BLaER1 treated with 17β-estradiol and CSF1 and Interleukin-3, amounts not matched to agents 10 nM and 100 nM (cell line): ENCODE results near the gene COL23A1.
"Not testable (repeated sequence)": the region's sequence is repeated elsewhere in the genome, so short reads cannot be mapped to it uniquely, and the experiment has no call there.

Experiments used
- H3K27ac ChIP-seq, 11 experiments: shearing (Covaris generic); formaldehyde crosslinking; 2 replicates each; pipeline ENCODE4 v1.8.1; 2022
- H3K27me3 ChIP-seq, 11 experiments: shearing (Covaris generic); formaldehyde crosslinking; 2 replicates each; pipeline ENCODE4 v1.8.1; 2022
- H3K36me3 ChIP-seq, 11 experiments: shearing (Covaris generic); formaldehyde crosslinking; 2 replicates each; pipeline ENCODE4 v1.8.1; 2022
- H3K4me1 ChIP-seq, 10 experiments: shearing (Covaris generic); formaldehyde crosslinking; 2 replicates each; pipeline ENCODE4 v1.8.1; 2022
- H3K4me2 ChIP-seq, 11 experiments: shearing (Covaris generic); formaldehyde crosslinking; 2 replicates each; pipeline ENCODE4 v1.8.1; 2022
- H3K4me3 ChIP-seq, 10 experiments: shearing (Covaris generic); formaldehyde crosslinking; 2 replicates each; pipeline ENCODE4 v1.8.1; 2022
- H3K9ac ChIP-seq, 11 experiments: shearing (Covaris generic); formaldehyde crosslinking; 2 replicates each; pipeline ENCODE4 v1.8.1; 2022
- H3K9me3 ChIP-seq, 11 experiments: shearing (Covaris generic); formaldehyde crosslinking; replicated peaks in 1 of 11; 2 replicates each; pipeline ENCODE4 v1.8.1; 2022
- H4K20me1 ChIP-seq, 11 experiments: shearing (Covaris generic); formaldehyde crosslinking; 2 replicates each; pipeline ENCODE4 v1.8.1; 2022
- Cebpa-rat ChIP-seq, 11 experiments: shearing (Covaris generic); IDR thresholded peaks; 2 replicates each; pipeline ENCODE4 v1.8.1; 2022

Gene COL23A1

DNA sequence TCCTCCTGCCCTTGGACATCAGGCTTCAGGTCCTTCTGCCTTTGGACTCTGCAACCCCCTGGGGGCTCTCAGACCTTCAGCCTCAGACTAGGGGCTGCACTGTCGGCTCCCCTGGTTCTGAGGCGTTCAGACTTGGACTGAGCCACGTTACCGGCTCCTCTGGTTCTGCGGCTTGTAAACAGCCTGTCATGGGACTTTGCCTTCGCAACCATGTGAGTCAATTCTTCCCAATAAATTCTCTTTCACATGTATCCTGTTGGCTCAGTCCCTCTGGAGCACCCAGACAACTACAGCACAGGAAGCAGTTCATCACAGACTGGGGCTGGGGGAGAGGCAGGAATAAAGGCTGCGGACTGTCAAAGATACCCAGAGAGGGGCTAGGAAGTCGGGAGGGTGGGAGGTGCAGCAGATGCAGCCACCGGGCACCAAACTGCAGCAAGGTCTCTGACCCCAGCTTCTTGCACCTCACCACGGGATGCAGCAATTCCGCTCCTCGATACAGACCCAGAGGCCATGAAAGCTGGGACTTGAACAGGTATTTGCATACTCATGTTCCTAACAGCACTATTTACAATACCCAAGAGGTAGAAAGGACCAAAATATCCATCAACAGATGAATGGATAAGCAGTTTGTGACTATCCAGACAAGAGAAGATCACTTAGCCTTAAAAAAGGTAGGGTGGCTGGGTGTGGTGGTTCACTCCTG is 100.8 kb downstream of the COL23A1 start:
- Histone ChIP-seq H3K9me3 (peaks cover 12 to 25% (median 16%) of the 10 kb centered on the region in 11 experiments; a peak in 21 of 22 replicates), H3K36me3 (0 out of 22 replicates have a peak, but pooled peaks cover 0 to 5% (median 0%) of the 10 kb centered on the region in 11 experiments), H4K20me1 (no peaks in the 10 kb centered on the region), H3K9ac (0 out of 22 replicates have a peak overlapping the region, but pooled peaks of 1 of the 11 experiments have one; percentile 5), H3K4me3 (no peak overlapping the region), H3K27ac (peak overlapping the region in 2 of 11 experiments; percentile 10 to 17; a peak in 1 of 22 replicates), H3K27me3 (no peaks in the 10 kb centered on the region), H3K4me1 (peaks cover 25 to 59% (median 43%) of the 10 kb centered on the region in 10 experiments), H3K4me2 (peak overlapping the region in 3 of 11 experiments; percentile 13 to 67 (median 40); a peak in 2 of 22 replicates)
- TF ChIP-seq Cebpa-rat (IDR thresholded peaks at IDR 0.05) = no peak

GRCh38 chr5:178488696-178489095 is 101.5 kb downstream of the COL23A1 start:
- peak overlapping the region in 3 of 11 experiments; percentile 10 to 17 (median 12); a peak in 1 of 22 replicates for H3K27ac ChIP-seq
- peaks cover 12 to 25% (median 16%) of the 10 kb centered on the region in 11 experiments; a peak in 21 of 22 replicates for H3K9me3 ChIP-seq
- peak overlapping the region in 3 of 11 experiments; percentile 13 to 67 (median 40); a peak in 5 of 22 replicates for H3K4me2 ChIP-seq
- H3K4me3 ChIP-seq = no peak overlapping the region
- H3K36me3 ChIP-seq = 0 out of 22 replicates have a peak, but pooled peaks cover 0 to 5% (median 0%) of the 10 kb centered on the region in 11 experiments
- H3K4me1 ChIP-seq = peaks cover 33 to 66% (median 50%) of the 10 kb centered on the region in 10 experiments
- H4K20me1 ChIP-seq = no peaks in the 10 kb centered on the region
- H3K27me3 ChIP-seq = no peaks in the 10 kb centered on the region
- 0 out of 22 replicates have a peak overlapping the region, but pooled peaks of 1 of the 11 experiments have one; percentile 5 for H3K9ac ChIP-seq
- TF ChIP-seq Cebpa-rat (IDR thresholded peaks at IDR 0.05) = no peak

GRCh38 chr5:178487911-178488600 is 102.1 kb downstream of the COL23A1 start:
- Histone ChIP-seq H3K27ac (peak overlapping the region in 6 of 11 experiments; percentile 1 to 85 (median 40); a peak in 7 of 22 replicates), H4K20me1 (no peaks in the 10 kb centered on the region), H3K9ac (no peak overlapping the region; a peak in 1 of 22 replicates), H3K4me2 (peak overlapping the region in 9 of 11 experiments; percentile 38 to 86 (median 76); a peak in 17 of 22 replicates), H3K4me1 (peaks cover 37 to 73% (median 56%) of the 10 kb centered on the region in 10 experiments), H3K9me3 (peaks cover 12 to 25% (median 16%) of the 10 kb centered on the region in 11 experiments; a peak in 21 of 22 replicates), H3K36me3 (0 out of 22 replicates have a peak, but pooled peaks cover 0 to 5% (median 0%) of the 10 kb centered on the region in 11 experiments), H3K27me3 (no peaks in the 10 kb centered on the region), H3K4me3 (no peak overlapping the region)
- TF ChIP-seq Cebpa-rat (IDR thresholded peaks at IDR 0.05) = no peak

DNA sequence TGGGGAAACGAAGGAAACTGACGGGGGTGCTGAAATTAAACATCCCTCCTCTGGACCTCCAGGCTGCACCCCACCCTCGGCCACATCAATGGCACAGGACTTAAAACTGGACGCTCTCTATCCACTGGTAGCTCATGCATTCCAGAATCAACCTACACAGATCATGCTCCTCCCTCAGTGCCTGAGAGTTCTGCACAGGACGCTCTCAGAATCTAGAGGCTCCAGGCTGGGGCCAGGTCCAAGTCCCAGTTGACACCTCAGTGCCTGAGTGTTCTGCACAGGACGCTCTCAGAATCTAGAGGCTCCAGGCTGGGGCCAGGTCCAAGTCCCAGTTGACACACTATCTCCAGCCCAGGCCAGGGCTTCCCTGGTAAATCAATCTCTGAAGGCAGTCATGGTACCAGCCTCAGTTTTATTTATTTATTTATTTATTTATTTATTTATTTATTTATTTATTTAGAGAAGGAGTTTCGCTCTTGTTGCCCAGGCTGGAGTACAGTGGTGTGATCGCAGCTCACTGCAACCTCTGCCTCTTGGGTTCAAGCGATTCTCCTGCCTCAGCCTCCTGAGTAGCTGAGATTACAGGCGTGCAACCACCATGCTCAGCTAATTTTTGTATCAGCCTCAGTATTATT is 103.2 kb downstream of the COL23A1 start:
- H3K27ac ChIP-seq = peak overlapping the region in 10 of 11 experiments; percentile 31 to 85 (median 76); a peak in 20 of 22 replicates
- H3K9ac ChIP-seq = peak overlapping the region in 10 of 11 experiments; percentile 45 to 70 (median 60); a peak in 18 of 22 replicates
- H3K36me3 ChIP-seq, H4K20me1 ChIP-seq, H3K27me3 ChIP-seq: not testable (repeated sequence)
- H3K4me3 ChIP-seq = peak overlapping the region in 2 of 10 experiments; percentile 6 to 24; a peak in 1 of 20 replicates
- H3K4me1 ChIP-seq = peaks cover 37 to 82% (median 59%) of the 10 kb centered on the region in 10 experiments
- peaks cover 8 to 20% (median 16%) of the 10 kb centered on the region in 11 experiments; a peak in 21 of 22 replicates for H3K9me3 ChIP-seq
- H3K4me2 ChIP-seq = peak overlapping the region; percentile 67 to 88 (median 79)

GRCh38 chr5:178486239-178486641 is 104.0 kb downstream of the COL23A1 start:
- H3K9ac ChIP-seq = peak overlapping the region in 10 of 11 experiments; percentile 45 to 70 (median 60); a peak in 19 of 22 replicates
- H4K20me1 ChIP-seq = no peaks in the 10 kb centered on the region
- peaks cover 35 to 79% (median 59%) of the 10 kb centered on the region in 10 experiments for H3K4me1 ChIP-seq
- peak in 1 of 11 experiments; percentile 17; a peak in 1 of 22 replicates for TF ChIP-seq Cebpa-rat (IDR thresholded peaks at IDR 0.05)
- H3K27ac ChIP-seq = peak overlapping the region in 10 of 11 experiments; percentile 31 to 85 (median 76); a peak in 20 of 22 replicates
- peak overlapping the region in 3 of 10 experiments; percentile 6 to 24 (median 19); a peak in 5 of 20 replicates for H3K4me3 ChIP-seq
- no peaks in the 10 kb centered on the region for H3K27me3 ChIP-seq
- 0 out of 22 replicates have a peak, but pooled peaks cover 0 to 5% (median 0%) of the 10 kb centered on the region in 11 experiments for H3K36me3 ChIP-seq
- H3K9me3 ChIP-seq = peaks cover 8 to 20% (median 16%) of the 10 kb centered on the region in 11 experiments; a peak in 21 of 22 replicates
- H3K4me2 ChIP-seq = peak overlapping the region; percentile 67 to 88 (median 79)

- Histone ChIP-seq H3K4me1 (peaks cover 37 to 89% (median 70%) of the 10 kb centered on the region in 10 experiments), H3K27ac (peak overlapping the region; percentile 36 to 85 (median 79); a peak in 21 of 22 replicates), H3K4me3 (peak overlapping the region in 2 of 10 experiments; percentile 4 to 11; a peak in 1 of 20 replicates), H3K9ac (peak overlapping the region in 10 of 11 experiments; percentile 7 to 67 (median 27); a peak in 13 of 22 replicates), H3K4me2 (peak overlapping the region; percentile 61 to 86 (median 76)), H3K36me3 (no peaks in the 10 kb centered on the region), H3K9me3 (peaks cover 0 to under 1% (median 0%) of the 10 kb centered on the region in 11 experiments; a peak in 4 of 22 replicates), H4K20me1 (no peaks in the 10 kb centered on the region), H3K27me3 (no peaks in the 10 kb centered on the region)
- no peak for TF ChIP-seq Cebpa-rat (IDR thresholded peaks at IDR 0.05)
These were observed 106.6 kb downstream of the COL23A1 start for GRCh38 chr5:178483620-178484019.

DNA sequence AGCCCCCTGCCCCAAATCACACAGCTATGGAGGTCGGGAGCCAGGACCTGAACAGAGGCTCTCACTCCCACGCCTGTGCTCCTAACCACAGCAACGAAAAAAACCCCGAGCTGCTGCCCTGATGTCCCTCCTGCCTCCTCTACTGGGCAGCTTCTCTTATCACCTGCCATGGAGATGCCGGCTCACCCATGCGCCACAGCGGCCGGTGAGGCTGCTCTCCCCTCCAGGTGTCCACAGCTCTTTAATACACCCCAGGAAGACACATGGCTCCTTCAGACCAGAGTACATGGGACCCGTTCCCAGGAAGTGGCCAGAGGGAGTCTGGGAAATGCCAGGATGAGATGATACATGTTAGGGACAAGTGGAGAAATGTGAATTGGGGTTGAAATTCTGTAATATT is 110.9 kb downstream of the COL23A1 start:
- Histone ChIP-seq H4K20me1 (no peaks in the 10 kb centered on the region), H3K27ac (peak overlapping the region in 10 of 11 experiments; percentile 78 to 94 (median 88); a peak in 18 of 22 replicates), H3K9me3 (peaks cover 8 to 17% (median 11%) of the 10 kb centered on the region in 11 experiments; a peak in 21 of 22 replicates), H3K27me3 (no peaks in the 10 kb centered on the region), H3K4me1 (peaks cover 42 to 89% (median 66%) of the 10 kb centered on the region in 10 experiments), H3K4me2 (peak overlapping the region; percentile 73 to 93 (median 81); a peak in 17 of 22 replicates), H3K9ac (peak overlapping the region in 2 of 11 experiments; percentile 74 to 81; a peak in 3 of 22 replicates), H3K36me3 (peaks cover 0 to 5% (median 0%) of the 10 kb centered on the region in 11 experiments; a peak in 1 of 22 replicates), H3K4me3 (no peak overlapping the region)
- TF ChIP-seq Cebpa-rat (IDR thresholded peaks at IDR 0.05) = no peak
